Measurements from ENCODE around the gene ATG101. TPM values are rescaled to one million over a fixed set of nuclear protein-coding genes. Genes with fewer than 3 reads are reported as not detected.

Gene ATG101
- total and polyA plus RNA-seq, 2 of the 13 experiments (the other 11 are each of a cell fraction or from before 2014, with no cell fraction given) = 58.2 to 67.7 TPM

- TF ChIP-seq SRSF1 (optimal IDR thresholded peaks at IDR 0.05; ENCODE audit: low read depth, low read length) = peak; percentile 70
- no peak for TF ChIP-seq ZNF280B (CRISPR knock-in tag; IDR thresholded peaks at IDR 0.05; ENCODE audit: borderline replicate concordance)
- TF ChIP-seq HNRNPUL1 (IDR thresholded peaks at IDR 0.05; ENCODE audit: low read depth, low read length) = no peak
- peak; percentile 51 for TF ChIP-seq HNRNPK (IDR thresholded peaks at IDR 0.05; ENCODE audit: low read depth, low read length, poor library complexity, severe bottlenecking)
- TF ChIP-seq, protein P1, sequence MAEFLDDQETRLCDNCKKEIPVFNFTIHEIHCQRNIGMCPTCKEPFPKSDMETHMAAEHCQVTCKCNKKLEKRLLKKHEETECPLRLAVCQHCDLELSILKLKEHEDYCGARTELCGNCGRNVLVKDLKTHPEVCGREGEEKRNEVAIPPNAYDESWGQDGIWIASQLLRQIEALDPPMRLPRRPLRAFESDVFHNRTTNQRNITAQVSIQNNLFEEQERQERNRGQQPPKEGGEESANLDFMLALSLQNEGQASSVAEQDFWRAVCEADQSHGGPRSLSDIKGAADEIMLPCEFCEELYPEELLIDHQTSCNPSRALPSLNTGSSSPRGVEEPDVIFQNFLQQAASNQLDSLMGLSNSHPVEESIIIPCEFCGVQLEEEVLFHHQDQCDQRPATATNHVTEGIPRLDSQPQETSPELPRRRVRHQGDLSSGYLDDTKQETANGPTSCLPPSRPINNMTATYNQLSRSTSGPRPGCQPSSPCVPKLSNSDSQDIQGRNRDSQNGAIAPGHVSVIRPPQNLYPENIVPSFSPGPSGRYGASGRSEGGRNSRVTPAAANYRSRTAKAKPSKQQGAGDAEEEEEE (CRISPR knock-in tag; IDR thresholded peaks at IDR 0.05; ENCODE audit: borderline replicate concordance) = no peak
- no peak for TF ChIP-seq ZNF121 (CRISPR knock-in tag; IDR thresholded peaks at IDR 0.05)
- TF ChIP-seq EP300 (IDR thresholded peaks at IDR 0.05; ENCODE audit: low read depth in 2 of 2, low read length in 2 of 2) = no peak
- TF ChIP-seq EP300 (CRISPR knock-in tag; IDR thresholded peaks at IDR 0.05; ENCODE audit: borderline replicate concordance) = no peak
- TF ChIP-seq RFX1 (IDR thresholded peaks at IDR 0.05) = no peak
- no peak for TF ChIP-seq ISX (CRISPR knock-in tag; conservative IDR thresholded peaks at IDR 0.05)
- no peak for TF ChIP-seq RFXAP (CRISPR knock-in tag; IDR thresholded peaks at IDR 0.05; ENCODE audit: borderline replicate concordance)
- TF ChIP-seq TOE1 (CRISPR knock-in tag; IDR thresholded peaks at IDR 0.05) = no peak
- peak; percentile 85 for TF ChIP-seq BHLHE40 (IDR thresholded peaks at IDR 0.05; ENCODE audit: low read length)
- no peak for TF ChIP-seq CBX2 (IDR thresholded peaks at IDR 0.05; ENCODE audit: low read depth, low read length)
- no peak for TF ChIP-seq CBX2 (CRISPR knock-in tag; IDR thresholded peaks at IDR 0.05; ENCODE audit: low read depth)
- TF ChIP-seq ZNF572 (CRISPR knock-in tag; IDR thresholded peaks at IDR 0.05) = 0 out of 2 replicates have a peak, but pooled peaks have one; percentile 54
- no peak for TF ChIP-seq ZNF841 (CRISPR knock-in tag; IDR thresholded peaks at IDR 0.05; ENCODE audit: borderline replicate concordance)
- no peak for TF ChIP-seq EEA1 (CRISPR knock-in tag; IDR thresholded peaks at IDR 0.05; ENCODE audit: borderline replicate concordance)
- no peak for TF ChIP-seq ZBTB42 (CRISPR knock-in tag; IDR thresholded peaks at IDR 0.05)
- no peak for TF ChIP-seq MATR3 (CRISPR knock-in tag; IDR thresholded peaks at IDR 0.05)
- no peak for TF ChIP-seq ZNF597 (CRISPR knock-in tag; IDR thresholded peaks at IDR 0.05)
- peak; percentile 10; the same call in 1 of the 2 replicates for TF ChIP-seq NR0B2 (CRISPR knock-in tag; IDR thresholded peaks at IDR 0.05)
- TF ChIP-seq ZNF563 (CRISPR knock-in tag; IDR thresholded peaks at IDR 0.05) = no peak
- peak; percentile 34; the same call in 1 of the 2 replicates for TF ChIP-seq MIXL1 (CRISPR knock-in tag; IDR thresholded peaks at IDR 0.05)
- no peak for TF ChIP-seq ZNF549 (CRISPR knock-in tag; IDR thresholded peaks at IDR 0.05)
- no peak for TF ChIP-seq DDIT3 (CRISPR knock-in tag; IDR thresholded peaks at IDR 0.05)
- 0 out of 2 replicates have a peak, but pooled peaks have one; percentile 24 for TF ChIP-seq ZNF773 (CRISPR knock-in tag; IDR thresholded peaks at IDR 0.05; ENCODE audit: borderline replicate concordance)
Observed at GRCh38 chr12:52050758-52051541, 18.8 kb upstream of the ATG101 start, which contains the start of gene NR4A1 (continued).

Data from HepG2 (cell line).